PC-9 (cell line): ENCODE results near the gene AIF1L.

Source experiments
- CTCF ChIP-seq: fragments of 200-600 bp; sonication (generic); conservative IDR thresholded peaks from 2 replicates; pipeline ENCODE4 v1.6.1; 2017; ENCODE audit warnings: mixed run types, antibody characterized with exemption, mild to moderate bottlenecking, moderate library complexity
- EZH2 ChIP-seq: fragments of 200-600 bp; sonication (generic); IDR thresholded peaks from 2 replicates; pipeline ENCODE4 v1.8.0; 2017; ENCODE audit warnings: antibody characterized with exemption, low read depth

- no peak for TF ChIP-seq CTCF
- TF ChIP-seq EZH2, result no peak
These were observed 39.4 kb upstream of the AIF1L start for GRCh38 chr9:131056781-131057506.
